ENCODE data around the gene AFG3L2. TPM values are rescaled to one million over a fixed set of nuclear protein-coding genes. Genes with fewer than 3 reads are reported as not detected.
A peak's percentile ranks its signal among the peaks of the same experiment; 100 is the strongest.

AFG3L2 gene
- total and polyA plus RNA-seq, 2 of the 8 experiments (the other 6 are each of a cell fraction or from before 2014, with no cell fraction given): 29.7 to 84.8 TPM

- Histone ChIP-seq H3K14ac (ENCODE audit: insufficient read length) (no peak overlapping the region), H2BK120ac (replicated peaks; ENCODE audit: low read depth, low read length) (no peak overlapping the region), H3K23ac (ENCODE audit: insufficient read length) (no peak overlapping the region), H3K27ac (ENCODE audit: low read depth, low read length) (no peak overlapping the region), H3K23me2 (ENCODE audit: low read depth, low read length) (peaks cover 2% of the 10 kb centered on the region; the same call in 1 of the 2 replicates), H3K56ac (replicated peaks; ENCODE audit: insufficient read length, low read depth, low read length) (no peak overlapping the region), H3K9ac (replicated peaks in 1 of 4; ENCODE audit: extremely low read depth in 1 of 4, low read depth in 3 of 4, low read length in 3 of 4) (no peak overlapping the region), H3K4ac (replicated peaks; ENCODE audit: insufficient read length, low read depth, low read length) (no peak overlapping the region), H3K9me3 (ENCODE audit: insufficient read depth in 2 of 2, low read depth in 1 of 2, low read length in 1 of 2) (no peaks in the 10 kb centered on the region), H3K36me3 (ENCODE audit: control insufficient read depth in 2 of 4, insufficient read depth in 4 of 4, low read length in 3 of 4) (no peaks in the 10 kb centered on the region), H3K4me2 (ENCODE audit: insufficient read depth in 1 of 2, low read depth in 2 of 2, low read length in 2 of 2) (no peak overlapping the region), H3K4me1 (replicated peaks in 1 of 4; ENCODE audit: control insufficient read depth in 3 of 4, insufficient read depth in 4 of 4, low read length in 3 of 4) (no peaks in the 10 kb centered on the region; a peak in 1 of 7 replicates), H4K20me1 (replicated peaks in 1 of 2; ENCODE audit: control insufficient read depth in 1 of 2, insufficient read depth in 2 of 2, low read length in 2 of 2) (no peaks in the 10 kb centered on the region), H2BK12ac (ENCODE audit: low read depth, low read length) (no peak overlapping the region), H4K5ac (ENCODE audit: insufficient read length, low read depth, low read length) (no peak overlapping the region), H2BK15ac (ENCODE audit: low read length) (no peak overlapping the region), H3K79me2 (ENCODE audit: control insufficient read depth in 1 of 2, insufficient read depth in 2 of 2, low read length in 2 of 2) (no peaks in the 10 kb centered on the region), H2AK5ac (ENCODE audit: low read depth, low read length) (no peak overlapping the region), H2BK5ac (ENCODE audit: low read depth, low read length) (no peak overlapping the region), H4K8ac (ENCODE audit: extremely low read depth, insufficient read depth, low read length) (no peak overlapping the region), H2AFZ (ENCODE audit: low read length) (no peak overlapping the region), H2BK20ac (ENCODE audit: low read length) (no peak overlapping the region), H3K4me3 (ENCODE audit: extremely low read depth in 1 of 4, insufficient read depth in 2 of 4, low read depth in 3 of 4, low read length in 4 of 4) (no peak overlapping the region), H3K79me1 (ENCODE audit: low read depth, low read length) (no peaks in the 10 kb centered on the region), H3K18ac (ENCODE audit: extremely low read depth, low read length) (no peak overlapping the region), H3K27me3 (replicated peaks in 1 of 4; ENCODE audit: control insufficient read depth in 3 of 4, extremely low read depth in 1 of 4, insufficient read depth in 3 of 4, low read length in 3 of 4) (no peaks in the 10 kb centered on the region), H4K91ac (replicated peaks; ENCODE audit: insufficient read length, low read length) (no peak overlapping the region)
- TF ChIP-seq POLR2A (IDR thresholded peaks at IDR 0.05; ENCODE audit: control extremely low read depth in 1 of 2, low read depth in 2 of 2, low read length in 2 of 2) (no peak), RAD21 (IDR thresholded peaks at IDR 0.05 in 1 of 2, conservative IDR thresholded peaks at IDR 0.05 in 1 of 2; ENCODE audit: low read depth in 2 of 2, low read length in 2 of 2) (peak; percentile 94 to 97)
- TF ChIP-seq, protein P1, sequence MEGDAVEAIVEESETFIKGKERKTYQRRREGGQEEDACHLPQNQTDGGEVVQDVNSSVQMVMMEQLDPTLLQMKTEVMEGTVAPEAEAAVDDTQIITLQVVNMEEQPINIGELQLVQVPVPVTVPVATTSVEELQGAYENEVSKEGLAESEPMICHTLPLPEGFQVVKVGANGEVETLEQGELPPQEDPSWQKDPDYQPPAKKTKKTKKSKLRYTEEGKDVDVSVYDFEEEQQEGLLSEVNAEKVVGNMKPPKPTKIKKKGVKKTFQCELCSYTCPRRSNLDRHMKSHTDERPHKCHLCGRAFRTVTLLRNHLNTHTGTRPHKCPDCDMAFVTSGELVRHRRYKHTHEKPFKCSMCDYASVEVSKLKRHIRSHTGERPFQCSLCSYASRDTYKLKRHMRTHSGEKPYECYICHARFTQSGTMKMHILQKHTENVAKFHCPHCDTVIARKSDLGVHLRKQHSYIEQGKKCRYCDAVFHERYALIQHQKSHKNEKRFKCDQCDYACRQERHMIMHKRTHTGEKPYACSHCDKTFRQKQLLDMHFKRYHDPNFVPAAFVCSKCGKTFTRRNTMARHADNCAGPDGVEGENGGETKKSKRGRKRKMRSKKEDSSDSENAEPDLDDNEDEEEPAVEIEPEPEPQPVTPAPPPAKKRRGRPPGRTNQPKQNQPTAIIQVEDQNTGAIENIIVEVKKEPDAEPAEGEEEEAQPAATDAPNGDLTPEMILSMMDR (IDR thresholded peaks at IDR 0.05; ENCODE audit: control extremely low read depth in 1 of 3, insufficient read depth in 1 of 3, low read depth in 1 of 3, low read length in 3 of 3): peak; percentile 73 to 88 (median 79)
- 28% methylated on average over 9 of the region's 9 CpGs; no CpG with 5 or more reads in 1 of the 2 experiments for WGBS, 2 experiments (ENCODE audit: extremely low coverage in 1 of 2, insufficient coverage in 1 of 2, insufficient read length in 1 of 2, insufficient replicate concordance in 2 of 2, low coverage in 1 of 2, low lambda C conversion rate in 2 of 2, missing lambda C conversion rate in 1 of 2)
- POLR2A ChIA-PET (ENCODE audit: partially characterized antibody): interaction anchor here (0.6 to 1.0 kb wide), 6 partner anchors 21 to 269 kb away, joined by 3 to 4 read pairs (median 3); no protein-coding TSS in a partner anchor
- peak; percentile 55 for FAIRE-seq
- CTCF ChIA-PET (ENCODE audit: partially characterized antibody): interaction anchor here (0.5 to 11.1 kb wide), 42 partner anchors 9 to 581 kb away, joined by 3 to 139 read pairs (median 4); partner anchors contain the start of genes CIDEA, PRELID3A and SPIRE1
- DNase-seq (ENCODE audit: low read depth in 1 of 2, low spot score in 2 of 2): no peak
Measured at GRCh38 chr18:12391487-12392165, 14.6 kb upstream of the AFG3L2 start.

All from H1 (cell line).